Endometrial microvascular endothelial cells (primary cell): ENCODE results near the gene CLP1. TPM values are rescaled to one million over a fixed set of nuclear protein-coding genes. Genes with fewer than 3 reads are reported as not detected.
"Not testable (repeated sequence)": the region's sequence is repeated elsewhere in the genome, so short reads cannot be mapped to it uniquely, and the experiment has no call there.

Experiments used
- in situ Hi-C: cut with HindIII; loops from 2 replicates; pipeline ENCODE4 v1.10.0; 2017; ENCODE audit warnings: low sequenced_read_pairs, low pct_unique_long_range_greater_than_20kb; ENCODE audit errors: inconsistent ontology term
- total RNA-seq: library from RNA; depleted of rRNA; stranded (reverse); fragments of >200 nt; gene quantifications from one replicate; pipeline ENCODE4 v1.2.3, GENCODE V29; 2015; ENCODE audit errors: inconsistent ontology term

The CLP1 gene
- total RNA-seq, 1 donor from 2014 or later = 20.6 TPM

GRCh38 chr11:57703341-57703740, 45.8 kb downstream of the CLP1 start:
- in situ Hi-C loops = loop anchor here (5.0 kb wide), 1 partner anchor 36 kb away; the partner anchor contains the start of gene ZDHHC5

DNA sequence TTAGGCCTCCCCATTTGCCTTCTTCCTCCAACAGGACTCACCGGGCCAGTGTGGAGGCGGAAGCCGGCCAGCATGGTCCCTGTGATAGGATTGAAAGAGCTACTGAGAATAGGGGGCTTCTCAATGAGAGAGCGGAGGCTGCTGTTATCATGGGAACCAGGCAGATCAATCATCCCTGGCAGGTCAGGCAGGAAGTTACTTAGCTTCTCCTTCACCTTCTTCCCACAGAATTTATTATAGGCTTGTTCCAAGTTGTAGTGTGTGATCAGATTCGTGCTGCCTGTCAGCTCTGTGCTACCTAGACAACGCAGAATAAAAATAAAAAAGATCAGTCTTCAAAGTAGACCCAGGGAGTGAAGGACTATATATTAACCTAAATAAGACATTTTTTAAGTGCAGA, 47.4 kb downstream of the CLP1 start:
- in situ Hi-C loops = loop anchor here (5.0 kb wide), 1 partner anchor 38 kb away; the partner anchor contains the start of gene ZDHHC5

DNA sequence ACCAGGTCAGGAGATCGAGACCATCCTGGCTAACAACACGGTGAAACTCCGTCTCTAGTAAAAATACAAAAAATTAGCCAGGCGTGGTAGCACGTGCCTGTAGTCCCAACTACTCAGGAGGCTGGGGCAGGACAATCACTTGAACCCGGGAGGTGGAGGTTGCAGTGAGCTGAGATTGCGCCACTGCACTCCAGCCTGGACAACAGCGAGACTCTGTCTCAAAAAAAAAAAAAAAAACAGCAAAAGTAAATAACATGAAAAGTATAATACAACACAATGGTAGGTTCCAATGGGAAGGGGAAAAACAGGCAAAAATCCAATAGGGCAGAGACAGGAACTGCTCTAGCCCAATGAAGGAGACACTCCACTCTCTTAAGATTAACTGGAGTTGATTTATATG, 47.9 kb downstream of the CLP1 start:
- in situ Hi-C loops = not testable (repeated sequence)

- in situ Hi-C loops = no loop called here
Observed at GRCh38 chr11:57709802-57710367, 52.3 kb downstream of the CLP1 start.

Other genes starting within 250 kb of the CLP1 start
- gene SLC43A3, start 230.6 kb upstream of the CLP1 start, total RNA-seq = 122 TPM
- gene RTN4RL2, start 197.2 kb upstream of the CLP1 start, total RNA-seq = not detected
- gene SLC43A1, start 142.1 kb upstream of the CLP1 start, total RNA-seq = 5.5 TPM
- gene TIMM10, start 127.0 kb upstream of the CLP1 start, total RNA-seq = 75.8 TPM
- gene SMTNL1, start 120.2 kb upstream of the CLP1 start, total RNA-seq = not detected
- gene UBE2L6, start 90.1 kb upstream of the CLP1 start, total RNA-seq = 58.0 TPM
- gene SERPING1, start 60.1 kb upstream of the CLP1 start, total RNA-seq = 14.9 TPM
- gene YPEL4, start 7.8 kb upstream of the CLP1 start, total RNA-seq = not detected
- 60.3 TPM for gene ZDHHC5, start 10.4 kb downstream of the CLP1 start, total RNA-seq
- gene MED19, start 54.5 kb downstream of the CLP1 start, total RNA-seq = 17.7 TPM
- 89.9 TPM for gene TMX2, start 54.8 kb downstream of the CLP1 start, total RNA-seq
- 129 TPM for gene SELENOH, start 83.7 kb downstream of the CLP1 start, total RNA-seq
- not detected for gene BTBD18, start 94.1 kb downstream of the CLP1 start, total RNA-seq
- 158 TPM for gene CTNND1, start 104.0 kb downstream of the CLP1 start, total RNA-seq